ENCODE results near the gene BMP2.

DNA sequence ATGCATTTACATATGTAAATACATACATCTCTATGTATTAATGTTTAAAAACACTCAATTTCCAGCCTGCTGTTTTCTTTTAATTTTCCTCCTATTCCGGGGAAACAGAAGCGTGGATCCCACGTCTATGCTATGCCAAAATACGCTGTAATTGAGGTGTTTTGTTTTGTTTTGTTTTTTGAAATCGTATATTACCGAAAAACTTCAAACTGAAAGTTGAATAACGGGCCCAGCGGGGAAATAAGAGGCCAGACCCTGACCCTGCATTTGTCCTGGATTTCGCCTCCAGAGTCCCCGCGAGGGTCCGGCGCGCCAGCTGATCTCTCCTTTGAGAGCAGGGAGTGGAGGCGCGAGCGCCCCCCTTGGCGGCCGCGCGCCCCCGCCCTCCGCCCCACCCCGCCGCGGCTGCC is 355 bp upstream of the BMP2 start:
- TF ChIP-seq, protein P1, sequence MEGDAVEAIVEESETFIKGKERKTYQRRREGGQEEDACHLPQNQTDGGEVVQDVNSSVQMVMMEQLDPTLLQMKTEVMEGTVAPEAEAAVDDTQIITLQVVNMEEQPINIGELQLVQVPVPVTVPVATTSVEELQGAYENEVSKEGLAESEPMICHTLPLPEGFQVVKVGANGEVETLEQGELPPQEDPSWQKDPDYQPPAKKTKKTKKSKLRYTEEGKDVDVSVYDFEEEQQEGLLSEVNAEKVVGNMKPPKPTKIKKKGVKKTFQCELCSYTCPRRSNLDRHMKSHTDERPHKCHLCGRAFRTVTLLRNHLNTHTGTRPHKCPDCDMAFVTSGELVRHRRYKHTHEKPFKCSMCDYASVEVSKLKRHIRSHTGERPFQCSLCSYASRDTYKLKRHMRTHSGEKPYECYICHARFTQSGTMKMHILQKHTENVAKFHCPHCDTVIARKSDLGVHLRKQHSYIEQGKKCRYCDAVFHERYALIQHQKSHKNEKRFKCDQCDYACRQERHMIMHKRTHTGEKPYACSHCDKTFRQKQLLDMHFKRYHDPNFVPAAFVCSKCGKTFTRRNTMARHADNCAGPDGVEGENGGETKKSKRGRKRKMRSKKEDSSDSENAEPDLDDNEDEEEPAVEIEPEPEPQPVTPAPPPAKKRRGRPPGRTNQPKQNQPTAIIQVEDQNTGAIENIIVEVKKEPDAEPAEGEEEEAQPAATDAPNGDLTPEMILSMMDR (conservative IDR thresholded peaks at IDR 0.05): no peak
- no peak for TF ChIP-seq EZH2 (IDR thresholded peaks at IDR 0.05; ENCODE audit: low read depth)

All from PC-9 (cell line).